Neuronal stem cell (in vitro differentiated cells): ENCODE results near the gene UVSSA.
A peak's percentile ranks its signal among the peaks of the same experiment; 100 is the strongest.

Experiments
- DNase-seq: peaks from one replicate; pipeline ENCODE4 v3.0.0-alpha.2; 2013; ENCODE audit warnings: low spot score
- H2AFZ ChIP-seq: one replicate; pipeline ENCODE4 v1.6.1; 2013; ENCODE audit warnings: mild to moderate bottlenecking, low read length, inconsistent platforms
- H2AK5ac ChIP-seq: 2 replicates; pipeline ENCODE4 v1.6.1; 2013; ENCODE audit warnings: low read depth, mild to moderate bottlenecking, inconsistent platforms, low read length, moderate library complexity, mixed read lengths
- H2BK120ac ChIP-seq: 2 replicates; pipeline ENCODE4 v1.6.1; 2013; ENCODE audit warnings: low read depth, mild to moderate bottlenecking, inconsistent platforms, low read length, moderate library complexity, mixed read lengths
- H2BK12ac ChIP-seq: one replicate; pipeline ENCODE4 v1.6.1; 2013; ENCODE audit warnings: low read length, inconsistent platforms
- H2BK15ac ChIP-seq: 2 replicates; pipeline ENCODE4 v1.6.1; 2013; ENCODE audit warnings: mild to moderate bottlenecking, low read length, inconsistent platforms, mixed read lengths
- H2BK5ac ChIP-seq: one replicate; pipeline ENCODE4 v1.6.1; 2013; ENCODE audit warnings: inconsistent platforms, mild to moderate bottlenecking, low read length, moderate library complexity
- H3K14ac ChIP-seq: one replicate; pipeline ENCODE4 v1.6.1; 2013; ENCODE audit warnings: low read length, inconsistent platforms
- H3K18ac ChIP-seq: 2 replicates; pipeline ENCODE4 v1.6.1; 2013; ENCODE audit warnings: low read length, inconsistent platforms
- H3K23ac ChIP-seq: 2 replicates; pipeline ENCODE4 v1.6.1; 2013; ENCODE audit warnings: low read depth, mild to moderate bottlenecking, mixed read lengths, low read length, inconsistent platforms; ENCODE audit not compliant: poor library complexity
- H3K27ac ChIP-seq: replicated peaks from 3 replicates; pipeline ENCODE4 v1.5.1; 2013; ENCODE audit warnings: low read length, inconsistent platforms
- H3K27me3 ChIP-seq, 3 experiments: 2 replicates each; pipeline ENCODE4 v1.6.1; 2013; ENCODE audit warnings: low read length in 3 of 3, mild to moderate bottlenecking in 2 of 3, inconsistent platforms in 1 of 3, low read depth in 1 of 3, mixed read lengths in 1 of 3, moderate library complexity in 1 of 3; ENCODE audit not compliant: control insufficient read depth in 3 of 3, insufficient read depth in 3 of 3
- H3K36me3 ChIP-seq, 2 donors: replicated peaks in 1 of 2; 2 replicates each; pipeline ENCODE4 v1.6.1; 2013; ENCODE audit warnings: low read length in 2 of 2; ENCODE audit not compliant: control insufficient read depth in 2 of 2, insufficient read depth in 2 of 2
- H3K4ac ChIP-seq: 2 replicates; pipeline ENCODE4 v1.6.1; 2013; ENCODE audit warnings: inconsistent platforms, mild to moderate bottlenecking, low read length, moderate library complexity
- H3K4me1 ChIP-seq, 2 donors: 1 replicate in 1 of 2; 2 replicates in 1 of 2; pipeline ENCODE4 v1.6.1; 2013; ENCODE audit warnings: low read length in 2 of 2, low read depth in 1 of 2; ENCODE audit not compliant: control insufficient read depth in 2 of 2, insufficient read depth in 1 of 2
- H3K4me2 ChIP-seq: one replicate; pipeline ENCODE4 v1.6.1; 2013; ENCODE audit warnings: mild to moderate bottlenecking, low read length, inconsistent platforms; ENCODE audit not compliant: insufficient read depth, poor library complexity, severe bottlenecking
- H3K4me3 ChIP-seq, 2 donors: 2 replicates each; pipeline ENCODE4 v1.5.1; 2013; ENCODE audit warnings: low read length in 2 of 2, mild to moderate bottlenecking in 2 of 2, inconsistent platforms in 1 of 2, moderate library complexity in 1 of 2
- H3K79me1 ChIP-seq: one replicate; pipeline ENCODE4 v1.6.1; 2013; ENCODE audit warnings: low read depth, mild to moderate bottlenecking, inconsistent platforms, low read length, moderate library complexity
- H3K9ac ChIP-seq: one replicate; pipeline ENCODE4 v1.6.1; 2013; ENCODE audit warnings: mild to moderate bottlenecking, low read depth, low read length, inconsistent platforms; ENCODE audit not compliant: poor library complexity
- H3K9me3 ChIP-seq, 2 donors: replicated peaks in 1 of 2; 2 replicates each; pipeline versions ENCODE3 to v1.6.1; 2013; ENCODE audit warnings: low read length in 2 of 2, mild to moderate bottlenecking in 2 of 2, inconsistent platforms in 1 of 2, low read depth in 1 of 2, mixed read lengths in 1 of 2, moderate library complexity in 1 of 2; ENCODE audit not compliant: control insufficient read depth in 2 of 2, insufficient read depth in 1 of 2
- H4K8ac ChIP-seq: one replicate; pipeline ENCODE4 v1.6.1; 2013; ENCODE audit warnings: low read depth, mild to moderate bottlenecking, inconsistent platforms, low read length, moderate library complexity
- H4K91ac ChIP-seq: one replicate; pipeline ENCODE4 v1.6.1; 2013; ENCODE audit warnings: low read length, low read depth, mild to moderate bottlenecking, inconsistent platforms; ENCODE audit not compliant: poor library complexity
- WGBS, 2 donors: extraction: QIAGEN DNeasy Blood & Tissue Kit; methylation state at CpG; one replicate each; pipeline ENCODE4 v1.1.7; 2013; ENCODE audit warnings: missing lambda C conversion rate in 2 of 2, mixed read lengths in 1 of 2; ENCODE audit not compliant: insufficient read length in 2 of 2, insufficient replicate concordance in 1 of 2; ENCODE audit errors: extremely low coverage in 2 of 2; 5-methylcytosine and 5-hydroxymethylcytosine counted together

The UVSSA gene

GRCh38 chr4:1413204-1413663, 66.2 kb downstream of the UVSSA start:
- H4K91ac ChIP-seq = no peak overlapping the region
- H2BK120ac ChIP-seq = no peak overlapping the region
- H3K79me1 ChIP-seq = no peaks in the 10 kb centered on the region
- peaks cover 0 to 7% of the 10 kb centered on the region in 2 donors for H3K9me3 ChIP-seq
- no peak for DNase-seq
- H3K4ac ChIP-seq = no peak overlapping the region
- H3K4me2 ChIP-seq = no peak overlapping the region
- H4K8ac ChIP-seq = no peak overlapping the region
- no peak overlapping the region for H3K4me3 ChIP-seq
- peak overlapping the region; percentile 67 for H3K23ac ChIP-seq
- peaks cover 26 to 77% (median 64%) of the 10 kb centered on the region in 3 experiments for H3K27me3 ChIP-seq
- no peak overlapping the region for H2AFZ ChIP-seq
- H3K36me3 ChIP-seq = no peaks in the 10 kb centered on the region
- H3K14ac ChIP-seq = no peak overlapping the region
- no peak overlapping the region for H2BK12ac ChIP-seq
- no peak overlapping the region for H2BK5ac ChIP-seq
- no peak overlapping the region for H3K27ac ChIP-seq
- no peak overlapping the region for H2AK5ac ChIP-seq
- WGBS, 2 donors = no CpG with 5 or more reads among the region's 16 CpGs
- no peak overlapping the region for H3K18ac ChIP-seq
- H3K9ac ChIP-seq = no peak overlapping the region
- H3K4me1 ChIP-seq = no peaks in the 10 kb centered on the region
- H2BK15ac ChIP-seq = no peak overlapping the region

GRCh38 chr4:1413687-1414479, 66.9 kb downstream of the UVSSA start:
- Histone ChIP-seq H3K36me3 (no peaks in the 10 kb centered on the region), H2AFZ (no peak overlapping the region), H3K4ac (no peak overlapping the region), H3K14ac (no peak overlapping the region), H3K79me1 (no peaks in the 10 kb centered on the region), H4K8ac (no peak overlapping the region), H3K18ac (no peak overlapping the region), H4K91ac (no peak overlapping the region), H3K4me1 (no peaks in the 10 kb centered on the region), H2BK15ac (no peak overlapping the region), H3K23ac (peak overlapping the region; percentile 67), H3K4me3 (peak overlapping the region in 1 of 2 donors; percentile 35), H3K9ac (no peak overlapping the region), H3K4me2 (no peak overlapping the region), H2AK5ac (no peak overlapping the region), H2BK5ac (no peak overlapping the region), H3K27ac (no peak overlapping the region), H2BK12ac (no peak overlapping the region), H3K27me3 (peaks cover 20 to 76% (median 58%) of the 10 kb centered on the region in 3 experiments), H2BK120ac (no peak overlapping the region), H3K9me3 (peaks cover 0 to 6% of the 10 kb centered on the region in 2 donors)
- WGBS, 2 donors = no CpG with 5 or more reads among the region's 77 CpGs
- no peak for DNase-seq

- WGBS, 2 donors = no CpG with 5 or more reads among the region's 75 CpGs
- no peak for DNase-seq
- no peaks in the 10 kb centered on the region for H3K79me1 ChIP-seq
Observed at GRCh38 chr4:1414831-1415680, 68.0 kb downstream of the UVSSA start.

GRCh38 chr4:1415681-1415981, 68.6 kb downstream of the UVSSA start:
- Histone ChIP-seq H3K4me2 (no peak overlapping the region), H3K27ac (no peak overlapping the region), H3K27me3 (peaks cover 16 to 59% (median 42%) of the 10 kb centered on the region in 3 experiments), H3K14ac (peak overlapping the region; percentile 21), H3K9me3 (peaks cover 0 to 6% of the 10 kb centered on the region in 2 donors), H2AK5ac (no peak overlapping the region), H4K91ac (no peak overlapping the region), H2AFZ (no peak overlapping the region), H3K4ac (no peak overlapping the region), H3K4me3 (no peak overlapping the region), H3K9ac (no peak overlapping the region), H2BK12ac (no peak overlapping the region), H3K4me1 (no peaks in the 10 kb centered on the region), H2BK5ac (no peak overlapping the region), H4K8ac (no peak overlapping the region), H2BK15ac (no peak overlapping the region), H2BK120ac (no peak overlapping the region), H3K18ac (no peak overlapping the region), H3K23ac (peak overlapping the region; percentile 55), H3K79me1 (no peaks in the 10 kb centered on the region), H3K36me3 (no peaks in the 10 kb centered on the region)
- no CpG with 5 or more reads among the region's 13 CpGs for WGBS, 2 donors
- no peak for DNase-seq

More at GRCh38 chr4:1414831-1415680, 68.0 kb downstream of the UVSSA start:
- Histone ChIP-seq H4K8ac (no peak overlapping the region), H2BK12ac (peak overlapping the region; percentile 46), H2BK120ac (no peak overlapping the region), H3K4ac (no peak overlapping the region), H3K4me2 (peak overlapping the region; percentile 11), H4K91ac (no peak overlapping the region), H3K14ac (peak overlapping the region; percentile 75), H2AFZ (no peak overlapping the region), H3K27ac (no peak overlapping the region), H3K4me3 (peak overlapping the region in 1 of 2 donors; percentile 62), H2AK5ac (no peak overlapping the region), H3K27me3 (peaks cover 16 to 65% (median 46%) of the 10 kb centered on the region in 3 experiments), H3K36me3 (no peaks in the 10 kb centered on the region), H3K18ac (peak overlapping the region; percentile 90), H3K23ac (peak overlapping the region; percentile 85), H3K9me3 (peaks cover 0 to 6% of the 10 kb centered on the region in 2 donors), H2BK15ac (no peak overlapping the region), H2BK5ac (no peak overlapping the region), H3K4me1 (no peaks in the 10 kb centered on the region), H3K9ac (peak overlapping the region; percentile 30)
